Brain pericyte (primary cell): Measurements from ENCODE around the gene TSHZ3.

Experiments used
- DNase-seq: peaks from one replicate; pipeline ENCODE4 v3.0.0-alpha.2; 2012; ENCODE audit warnings: low read depth, low spot score

The TSHZ3 gene

GRCh38 chr19:31263328-31263727 is 85.9 kb downstream of the TSHZ3 start:
- no peak for DNase-seq

GRCh38 chr19:31262725-31263191 is 86.5 kb downstream of the TSHZ3 start:
- DNase-seq, result no peak

GRCh38 chr19:31261603-31262212 is 87.5 kb downstream of the TSHZ3 start:
- DNase-seq, result no peak

- DNase-seq, result no peak
Observed at GRCh38 chr19:31261019-31261602, 88.1 kb downstream of the TSHZ3 start.

DNA sequence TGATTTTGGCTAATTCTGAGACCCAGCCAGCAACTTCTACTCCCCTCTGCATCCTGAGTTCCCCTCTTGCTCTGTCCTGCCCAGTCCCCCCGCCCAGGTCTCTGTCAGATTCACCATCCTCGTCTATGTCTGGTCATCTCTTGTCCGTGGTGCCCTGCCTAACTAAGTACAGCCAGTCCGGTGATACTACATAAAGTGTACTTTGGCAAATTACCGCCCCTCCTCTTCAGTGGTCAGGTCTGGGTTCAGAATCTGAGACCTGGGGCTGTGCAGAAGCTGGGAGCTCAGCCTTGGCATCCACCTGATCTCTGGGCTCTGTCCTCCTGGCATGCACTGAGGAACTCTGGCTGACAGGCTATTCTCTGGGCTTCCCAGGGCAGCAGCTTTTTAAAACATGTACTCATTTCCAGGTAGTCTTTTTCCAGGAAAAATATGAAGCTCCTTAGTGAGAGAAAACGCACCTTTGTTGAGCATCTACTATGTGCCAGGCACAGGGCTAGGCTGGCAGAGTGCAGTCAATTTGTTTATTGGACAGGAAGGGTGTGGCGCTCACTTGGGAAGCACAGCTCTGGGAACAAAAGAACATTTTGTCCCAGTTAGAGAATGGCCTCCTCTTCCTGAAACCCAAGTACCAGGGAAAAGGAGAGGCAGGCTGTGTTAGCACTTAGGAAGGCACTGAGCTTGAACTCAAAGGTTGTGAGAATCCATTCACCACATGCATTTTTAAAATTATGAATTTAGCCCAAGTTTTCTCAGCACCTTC is 88.9 kb downstream of the TSHZ3 start:
- DNase-seq, result no peak

DNA sequence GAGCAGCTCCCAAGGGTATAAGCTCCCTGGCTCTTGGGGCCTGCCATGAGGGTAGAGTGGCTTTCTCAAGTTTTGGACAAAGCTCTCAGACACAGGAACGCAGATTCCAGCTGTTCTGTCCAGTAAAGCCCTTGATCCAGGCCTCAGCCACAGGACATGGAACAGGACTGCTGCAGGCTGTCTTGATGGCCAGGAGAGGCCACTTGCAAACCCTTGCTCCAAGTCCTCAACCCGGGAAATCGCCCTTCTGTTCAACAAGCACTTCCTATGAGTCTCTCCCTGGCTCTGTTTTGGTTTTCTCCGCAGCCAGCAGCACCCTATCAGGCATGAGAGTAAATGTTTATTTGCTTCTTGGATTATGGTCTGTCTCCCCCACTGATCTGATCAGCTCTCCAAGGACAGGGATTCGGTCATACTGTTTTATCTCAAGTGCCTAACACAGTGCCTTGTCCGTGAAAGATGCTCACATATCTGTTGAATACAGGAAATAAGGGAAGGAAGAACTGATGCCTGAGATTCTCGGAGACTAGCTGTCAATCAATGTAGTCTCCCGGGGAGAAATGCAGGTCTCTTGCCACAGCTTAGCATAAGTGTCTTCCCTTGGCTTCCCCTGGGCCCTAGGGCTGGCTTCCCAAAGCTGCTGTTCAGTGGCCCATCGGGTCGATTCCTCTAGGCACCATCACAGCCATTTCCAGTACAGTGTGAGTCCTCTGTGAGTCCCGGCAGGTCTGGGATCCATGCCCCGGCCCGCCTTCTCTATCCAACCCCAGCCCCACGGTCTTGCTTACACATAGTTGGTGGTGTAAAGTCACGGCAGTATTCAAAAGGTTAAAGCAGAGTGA is 90.8 kb downstream of the TSHZ3 start:
- no peak for DNase-seq

- DNase-seq, result no peak
Observed at GRCh38 chr19:31257426-31258130, 91.7 kb downstream of the TSHZ3 start.

DNA sequence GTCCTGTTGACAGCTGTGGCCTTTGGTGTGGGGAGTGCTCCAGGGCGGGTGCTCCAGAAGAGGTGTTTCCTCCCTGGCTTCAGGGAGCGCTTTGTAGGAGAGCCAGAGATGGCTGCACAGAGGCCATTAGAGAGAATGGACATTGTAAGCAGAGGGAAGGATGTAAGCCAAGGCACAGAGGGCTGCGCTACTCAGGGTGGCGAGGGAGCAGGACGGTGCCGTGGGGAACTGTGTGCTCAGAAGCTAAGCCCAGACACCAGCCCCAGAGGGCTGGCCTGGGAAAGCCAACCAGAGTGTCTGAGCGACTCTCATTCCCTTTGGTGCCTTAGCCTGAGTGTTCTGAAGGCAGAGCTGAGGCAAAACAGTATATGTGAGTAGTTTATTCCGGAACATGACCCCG is 92.2 kb downstream of the TSHZ3 start:
- no peak for DNase-seq

GRCh38 chr19:31256593-31256960 is 92.7 kb downstream of the TSHZ3 start:
- no peak for DNase-seq

- DNase-seq, result no peak
Observed at GRCh38 chr19:31255831-31256592, 93.2 kb downstream of the TSHZ3 start.

- DNase-seq, result no peak
Observed at GRCh38 chr19:31255174-31255799, 93.9 kb downstream of the TSHZ3 start.

DNA sequence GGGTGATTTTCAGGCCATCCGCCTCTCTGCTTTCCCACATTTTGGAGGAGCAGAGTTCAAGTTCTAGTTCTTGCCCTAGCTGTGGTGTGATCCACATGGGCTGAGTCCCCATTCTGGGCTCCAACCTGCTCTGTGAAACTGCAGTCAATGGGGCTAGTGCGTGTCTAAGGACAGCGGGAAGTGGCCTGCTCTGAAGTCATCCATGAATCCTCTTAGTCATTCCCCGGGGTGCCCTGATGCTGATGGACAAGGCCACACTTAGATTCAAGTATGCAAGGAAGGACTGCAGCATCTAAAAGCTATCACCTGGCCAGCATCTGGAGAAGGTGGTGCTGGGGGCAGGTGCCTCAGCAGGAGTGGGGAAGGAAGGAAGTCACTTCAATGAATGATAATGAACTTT is 94.6 kb downstream of the TSHZ3 start:
- DNase-seq, result no peak

DNA sequence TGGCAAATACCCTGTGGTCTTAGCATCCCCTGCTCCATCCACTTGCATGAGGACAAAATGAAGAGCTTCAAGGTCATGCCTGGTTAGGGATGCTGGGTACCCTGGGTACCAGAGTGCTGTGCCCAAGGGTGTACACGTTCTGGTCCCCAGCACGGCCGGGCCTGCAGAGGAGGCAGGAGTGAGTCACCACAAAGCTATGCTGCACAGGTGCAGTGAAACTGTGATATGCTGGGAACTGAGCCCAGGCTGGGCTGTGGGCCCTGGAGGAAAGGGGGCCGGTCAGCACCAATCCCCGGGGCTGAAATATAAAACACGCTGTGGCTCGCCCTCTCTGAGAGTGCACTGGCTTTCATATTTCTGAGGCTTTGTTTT is 95.1 kb downstream of the TSHZ3 start:
- DNase-seq, result no peak

DNA sequence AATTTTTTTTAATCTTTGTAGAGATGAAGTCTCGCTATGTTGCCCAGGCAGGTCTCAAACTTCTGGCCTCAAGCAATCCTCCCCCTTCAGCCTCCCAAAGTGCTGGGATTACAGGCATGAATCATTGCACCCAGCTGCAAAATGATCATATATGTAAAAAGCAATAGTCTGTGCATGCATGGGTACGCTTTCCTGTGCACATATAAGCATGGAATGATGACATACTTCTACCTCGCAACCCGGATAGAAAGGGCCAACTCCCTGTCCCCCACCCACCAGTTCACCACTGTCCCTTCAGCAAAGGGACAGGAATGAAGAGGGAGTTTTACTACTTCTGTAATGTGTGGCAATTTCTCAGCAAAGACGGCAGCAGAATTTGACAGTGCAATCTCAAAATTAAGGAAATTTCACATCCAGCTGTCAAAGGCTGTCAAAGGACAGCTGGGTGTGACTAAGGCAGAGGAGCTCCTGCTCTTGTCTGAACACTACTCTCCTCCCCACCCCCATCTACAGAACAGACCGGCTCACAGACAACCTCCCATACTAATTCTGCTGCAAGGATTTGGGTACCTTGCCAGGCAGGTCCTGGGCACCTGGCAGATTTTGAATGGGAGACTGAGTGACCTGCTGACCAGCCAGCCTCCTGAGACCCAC is 95.6 kb downstream of the TSHZ3 start:
- no peak for DNase-seq

DNA sequence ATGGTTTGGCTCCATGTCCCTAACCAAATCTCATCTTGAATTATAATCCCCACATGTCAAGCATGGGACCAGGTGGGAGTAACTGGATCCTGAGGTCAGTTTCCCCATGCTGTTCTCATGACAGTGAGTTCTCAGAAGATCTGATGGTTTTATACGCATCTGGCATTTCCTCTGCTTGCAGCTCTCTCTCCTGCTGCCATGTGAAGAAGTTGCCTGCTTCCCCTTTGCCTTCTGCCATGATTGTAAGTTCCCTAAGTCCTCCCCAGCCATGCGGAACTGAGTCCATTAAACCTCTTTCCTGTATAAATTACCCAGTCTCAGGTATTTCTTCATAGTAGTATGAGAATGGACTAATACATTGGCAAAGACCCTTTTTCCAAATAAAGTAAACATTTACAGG is 96.8 kb downstream of the TSHZ3 start:
- DNase-seq, result no peak

DNA sequence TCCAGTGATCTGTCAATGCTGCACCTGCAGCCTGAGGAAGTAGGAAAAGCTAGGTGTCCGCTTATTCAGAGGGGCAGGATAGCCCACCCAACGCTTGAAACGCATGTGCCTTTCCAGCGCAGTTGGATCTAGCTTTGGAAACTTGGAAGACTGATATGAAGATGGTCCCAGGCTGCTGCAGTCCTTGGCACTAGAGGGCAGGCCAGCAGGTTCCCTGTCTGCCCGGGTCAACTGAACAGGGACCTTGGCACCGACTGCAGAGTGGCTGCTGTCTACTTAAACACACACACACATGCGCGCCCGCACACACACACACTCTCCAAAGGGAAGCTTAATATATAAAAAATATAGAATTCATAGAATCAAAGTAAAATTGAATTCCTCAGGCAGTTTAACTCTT is 100.0 kb downstream of the TSHZ3 start:
- no peak for DNase-seq

- no peak for DNase-seq
Observed at GRCh38 chr19:31235806-31236205, 113.4 kb downstream of the TSHZ3 start.

DNA sequence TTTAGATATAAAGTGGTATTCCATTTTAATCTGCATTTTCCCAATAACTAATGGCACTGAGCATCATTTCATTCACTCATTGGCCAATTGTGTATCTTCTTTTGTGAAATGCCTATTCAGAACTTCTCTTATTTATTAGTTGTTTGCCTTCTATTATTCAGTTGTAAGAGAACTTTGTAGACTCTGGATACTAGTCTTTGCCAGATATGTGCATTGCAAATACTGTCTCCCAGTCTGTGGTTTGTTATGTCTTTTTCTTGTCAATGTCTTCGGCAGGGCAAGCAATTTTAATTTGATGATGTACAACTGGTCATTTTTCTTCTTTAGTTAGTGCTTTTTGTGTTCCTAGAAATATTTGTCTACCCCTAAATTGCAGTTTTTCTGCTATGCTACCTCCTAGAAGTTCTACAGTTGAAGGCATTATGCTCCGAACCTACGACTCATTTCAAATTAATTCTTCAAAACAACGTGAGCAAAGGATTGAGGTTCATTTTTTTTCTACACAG is 115.9 kb downstream of the TSHZ3 start:
- no peak for DNase-seq

GRCh38 chr19:31232871-31233270 is 116.4 kb downstream of the TSHZ3 start:
- peak; percentile 33 for DNase-seq

DNA sequence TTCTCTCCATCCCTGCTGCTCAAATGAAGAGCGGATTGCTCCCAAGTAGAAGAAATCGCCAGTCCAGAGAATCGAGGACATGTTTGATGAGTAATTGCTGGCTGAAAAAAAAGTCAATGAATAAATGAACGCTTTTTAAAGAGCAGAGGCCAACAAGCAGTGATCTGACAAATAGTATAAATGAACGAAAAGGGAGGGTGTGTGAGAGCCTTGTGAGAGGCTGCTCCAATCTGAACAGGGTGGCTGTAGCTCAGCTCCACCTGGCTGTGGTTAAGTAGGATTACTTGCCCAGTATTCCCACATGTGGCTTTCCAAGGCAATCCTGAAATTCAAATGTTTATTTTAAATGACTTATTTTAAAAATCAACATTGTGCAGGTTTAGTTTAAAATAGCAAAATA is 117.1 kb downstream of the TSHZ3 start:
- no peak for DNase-seq
